Skin of body (tissue), 2 donors: ENCODE results near the gene NDUFS7. TPM values are rescaled to one million over a fixed set of nuclear protein-coding genes. Genes with fewer than 3 reads are reported as not detected.
"Not testable (repeated sequence)": the region's sequence is repeated elsewhere in the genome, so short reads cannot be mapped to it uniquely, and the experiment has no call there.

ENCODE experiments used
- DNase-seq: peaks from one replicate; lab custom pipeline; 2025; lab: John Stamatoyannopoulos, UW
- total RNA-seq: library from RNA; depleted of rRNA; stranded (reverse); fragments of >200 nt; gene quantifications from one replicate; pipeline ENCODE4 v1.2.3, GENCODE V29; 2014

NDUFS7 gene
- total RNA-seq, 1 donor from 2014 or later, result 27.3 TPM

- DNase-seq, result no peak
These were observed 48.2 kb downstream of the NDUFS7 start for GRCh38 chr19:1431759-1432506.

- DNase-seq, result no peak
These were observed 48.8 kb downstream of the NDUFS7 start for GRCh38 chr19:1432507-1432887.

GRCh38 chr19:1433119-1434039, 49.7 kb downstream of the NDUFS7 start:
- no peak for DNase-seq

- DNase-seq, result no peak
These were observed 50.3 kb downstream of the NDUFS7 start for GRCh38 chr19:1434040-1434366.

- no peak for DNase-seq
These were observed 50.9 kb downstream of the NDUFS7 start for GRCh38 chr19:1434577-1435060.

GRCh38 chr19:1435378-1435989, 51.8 kb downstream of the NDUFS7 start:
- DNase-seq, result no peak

- DNase-seq, result no peak
These were observed 53.9 kb downstream of the NDUFS7 start for GRCh38 chr19:1437609-1438008.

- DNase-seq, result peak; percentile 98
These were observed 54.6 kb downstream of the NDUFS7 start, which contains the start of gene RPS15 for GRCh38 chr19:1438035-1438932. RPS15 (plus strand) TSS chr19:1438396; CDS start chr19:1438426, 30 bp downstream.

GRCh38 chr19:1438933-1439354, 55.2 kb downstream of the NDUFS7 start:
- no peak for DNase-seq

- DNase-seq, result not testable (repeated sequence)
These were observed 56.1 kb downstream of the NDUFS7 start for GRCh38 chr19:1439525-1440417.

GRCh38 chr19:1440418-1440801, 56.7 kb downstream of the NDUFS7 start:
- no peak for DNase-seq

- DNase-seq, result no peak
These were observed 57.3 kb downstream of the NDUFS7 start for GRCh38 chr19:1441022-1441426.

- DNase-seq, result no peak
These were observed 58.2 kb downstream of the NDUFS7 start for GRCh38 chr19:1441677-1442438.

Other genes starting within 250 kb of the NDUFS7 start
- gene SBNO2, start 209.6 kb upstream of the NDUFS7 start, total RNA-seq, result 23.1 TPM
- 37.3 TPM for gene STK11, start 178.1 kb upstream of the NDUFS7 start, total RNA-seq
- gene CBARP, start 145.9 kb upstream of the NDUFS7 start, total RNA-seq, result 1.9 TPM
- gene ATP5F1D, start 142.2 kb upstream of the NDUFS7 start, total RNA-seq, result 22.9 TPM
- gene MIDN, start 135.3 kb upstream of the NDUFS7 start, total RNA-seq, result 19.7 TPM
- gene CIRBP, start 114.6 kb upstream of the NDUFS7 start, total RNA-seq, result 267 TPM
- gene FAM174C, start 108.4 kb upstream of the NDUFS7 start, total RNA-seq, result 6.4 TPM
- gene EFNA2, start 98.0 kb upstream of the NDUFS7 start, total RNA-seq, result 0.39 TPM
- 12.5 TPM for gene GAMT, start 17.6 kb downstream of the NDUFS7 start, total RNA-seq
- 37.9 TPM for gene DAZAP1, start 23.7 kb downstream of the NDUFS7 start, total RNA-seq
- gene RPS15, start 54.5 kb downstream of the NDUFS7 start, total RNA-seq, result 533 TPM
- 0.59 TPM for gene APC2, start 66.2 kb downstream of the NDUFS7 start, total RNA-seq
- gene C19orf25, start 95.3 kb downstream of the NDUFS7 start, total RNA-seq, result 11.6 TPM
- 0.59 TPM for gene PCSK4, start 106.4 kb downstream of the NDUFS7 start, total RNA-seq
- gene REEP6, start 107.3 kb downstream of the NDUFS7 start, total RNA-seq, result 7.5 TPM
- gene ADAMTSL5, start 129.1 kb downstream of the NDUFS7 start, total RNA-seq, result 3.1 TPM
- gene PLK5, start 140.2 kb downstream of the NDUFS7 start, total RNA-seq, result 0.10 TPM
- 19.3 TPM for gene MEX3D, start 184.4 kb downstream of the NDUFS7 start, total RNA-seq
- 32.2 TPM for gene MBD3, start 209.0 kb downstream of the NDUFS7 start, total RNA-seq
- gene UQCR11, start 221.6 kb downstream of the NDUFS7 start, total RNA-seq, result 41.8 TPM